AG09319 (cell line): ENCODE data around the gene RNASE3.
"Not testable (repeated sequence)": the region's sequence is repeated elsewhere in the genome, so short reads cannot be mapped to it uniquely, and the experiment has no call there.

ENCODE experiments used
- DNase-seq: peaks from one replicate; pipeline ENCODE4 v3.0.0-alpha.2; 2010; ENCODE audit warnings: low read depth; ENCODE audit errors: extremely low read depth
- TF ChIP-seq, protein P1 (sequence below): IDR thresholded peaks from 2 replicates; pipeline ENCODE4 v1.5.1; 2011; ENCODE audit warnings: low read depth, mild to moderate bottlenecking, inconsistent platforms, low read length, moderate library complexity

RNASE3 gene

GRCh38 chr14:20904393-20905029 lies 13.3 kb downstream of the RNASE3 start:
- TF ChIP-seq, protein P1, sequence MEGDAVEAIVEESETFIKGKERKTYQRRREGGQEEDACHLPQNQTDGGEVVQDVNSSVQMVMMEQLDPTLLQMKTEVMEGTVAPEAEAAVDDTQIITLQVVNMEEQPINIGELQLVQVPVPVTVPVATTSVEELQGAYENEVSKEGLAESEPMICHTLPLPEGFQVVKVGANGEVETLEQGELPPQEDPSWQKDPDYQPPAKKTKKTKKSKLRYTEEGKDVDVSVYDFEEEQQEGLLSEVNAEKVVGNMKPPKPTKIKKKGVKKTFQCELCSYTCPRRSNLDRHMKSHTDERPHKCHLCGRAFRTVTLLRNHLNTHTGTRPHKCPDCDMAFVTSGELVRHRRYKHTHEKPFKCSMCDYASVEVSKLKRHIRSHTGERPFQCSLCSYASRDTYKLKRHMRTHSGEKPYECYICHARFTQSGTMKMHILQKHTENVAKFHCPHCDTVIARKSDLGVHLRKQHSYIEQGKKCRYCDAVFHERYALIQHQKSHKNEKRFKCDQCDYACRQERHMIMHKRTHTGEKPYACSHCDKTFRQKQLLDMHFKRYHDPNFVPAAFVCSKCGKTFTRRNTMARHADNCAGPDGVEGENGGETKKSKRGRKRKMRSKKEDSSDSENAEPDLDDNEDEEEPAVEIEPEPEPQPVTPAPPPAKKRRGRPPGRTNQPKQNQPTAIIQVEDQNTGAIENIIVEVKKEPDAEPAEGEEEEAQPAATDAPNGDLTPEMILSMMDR, result no peak
- no peak for DNase-seq

DNA sequence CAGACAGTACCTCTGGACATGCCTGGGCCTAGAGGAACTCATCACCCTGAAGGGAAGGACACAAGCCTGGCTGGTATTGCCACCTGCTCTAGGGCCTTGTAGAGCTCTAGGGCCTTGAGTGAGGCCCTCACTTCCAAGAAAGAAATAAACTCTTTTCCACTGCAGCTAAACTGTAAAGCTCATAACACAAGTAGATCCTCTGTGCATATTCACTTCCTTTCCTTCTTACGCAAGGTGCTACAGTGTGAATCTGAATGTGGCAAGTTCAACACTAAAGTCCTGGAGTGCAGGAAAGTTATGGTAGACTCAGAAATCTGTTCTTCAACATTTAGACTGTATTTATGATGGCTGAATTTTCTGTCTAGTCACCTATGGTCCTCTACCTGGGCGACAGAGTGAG lies 14.5 kb downstream of the RNASE3 start:
- TF ChIP-seq, protein P1, result no peak
- DNase-seq, result no peak

DNA sequence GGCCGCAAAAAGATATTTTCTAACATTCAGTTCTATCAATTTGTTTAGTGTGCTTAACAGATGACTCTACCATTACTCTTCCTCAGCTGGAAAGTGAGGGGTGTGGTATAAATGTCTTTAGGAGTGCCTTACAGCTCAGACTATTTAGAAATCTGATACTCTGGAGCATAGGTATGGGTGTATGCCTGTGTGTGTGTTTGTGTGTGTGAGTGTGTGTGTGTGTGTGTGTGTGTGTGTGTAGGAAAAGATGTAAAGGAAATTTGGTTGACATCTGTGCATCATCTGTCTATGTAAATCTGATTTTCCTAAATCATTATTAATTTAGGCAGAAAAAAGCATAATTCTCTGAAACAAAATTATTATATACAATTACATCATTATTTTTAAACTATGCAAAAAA lies 16.0 kb downstream of the RNASE3 start:
- DNase-seq, result no peak
- TF ChIP-seq, protein P1, result no peak

DNA sequence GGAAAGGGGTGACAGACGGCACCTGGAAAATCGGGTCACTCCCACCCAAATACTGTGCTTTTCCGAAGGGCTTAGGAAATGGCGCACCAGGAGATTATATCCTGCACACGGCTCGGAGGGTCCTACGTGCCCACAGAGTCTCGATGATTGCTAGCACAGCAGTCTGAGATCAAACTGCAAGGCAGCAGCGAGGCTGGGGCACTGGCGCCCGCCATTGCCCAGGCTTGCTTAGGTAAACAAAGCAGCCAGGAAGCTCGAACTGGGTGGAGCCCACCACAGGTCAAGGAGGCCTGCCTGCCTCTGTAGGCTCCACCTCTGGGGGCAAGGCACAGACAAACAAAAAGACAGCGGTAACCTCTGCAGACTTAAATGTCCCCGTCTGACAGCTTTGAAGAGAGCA lies 19.6 kb downstream of the RNASE3 start:
- not testable (repeated sequence) for DNase-seq

DNA sequence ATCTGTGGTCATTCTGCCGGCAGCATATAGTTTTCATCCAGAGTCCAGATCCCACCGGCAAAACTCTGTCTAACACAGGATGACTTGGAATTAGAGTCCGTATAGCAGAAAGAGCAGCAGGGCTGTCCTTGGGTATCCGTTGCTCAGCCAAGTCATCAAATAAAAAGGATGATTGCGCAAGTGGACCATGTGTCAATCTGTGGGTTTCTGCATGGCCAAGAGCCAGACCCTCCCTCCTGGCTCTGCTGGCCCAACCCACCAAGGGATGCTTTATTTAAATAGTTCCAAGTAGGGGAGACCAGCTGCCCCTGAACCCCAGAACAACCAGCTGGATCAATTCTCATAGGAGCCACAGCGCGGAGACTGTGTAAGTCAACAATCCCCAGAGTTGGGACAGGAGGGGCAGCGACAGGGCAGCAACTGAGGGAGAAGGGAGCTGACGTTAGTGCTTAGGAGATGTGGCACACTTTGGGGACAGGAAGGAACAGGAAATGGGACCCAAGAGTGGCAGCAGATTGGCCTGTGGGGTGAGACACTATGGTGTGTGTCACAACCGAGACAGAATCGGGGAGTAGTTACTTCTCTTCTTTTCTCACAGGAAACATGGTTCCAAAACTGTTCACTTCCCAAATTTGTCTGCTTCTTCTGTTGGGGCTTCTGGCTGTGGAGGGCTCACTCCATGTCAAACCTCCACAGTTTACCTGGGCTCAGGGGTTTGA lies 28.0 kb downstream of the RNASE3 start:
- DNase-seq, result not testable (repeated sequence)

- not testable (repeated sequence) for DNase-seq
Observed at GRCh38 chr14:20923766-20924297, 32.6 kb downstream of the RNASE3 start.

GRCh38 chr14:20934148-20934762 lies 43.1 kb downstream of the RNASE3 start:
- TF ChIP-seq, protein P1, result peak; percentile 47
- no peak for DNase-seq

GRCh38 chr14:20935303-20935984 lies 44.3 kb downstream of the RNASE3 start:
- DNase-seq, result no peak
- TF ChIP-seq, protein P1, result no peak
